ENCODE results near the gene ANKRD27. TPM values are rescaled to one million over a fixed set of nuclear protein-coding genes. Genes with fewer than 3 reads are reported as not detected.
"Not testable (repeated sequence)": the region's sequence is repeated elsewhere in the genome, so short reads cannot be mapped to it uniquely, and the experiment has no call there.

The ANKRD27 gene
- total and polyA plus RNA-seq, 2 donors (not counting 1 experiment from before 2014, with no cell fraction given) = 12.9 to 43.8 TPM

GRCh38 chr19:32658075-32658474, 16.9 kb downstream of the ANKRD27 start:
- no peak for TF ChIP-seq EZH2 (IDR thresholded peaks at IDR 0.05; ENCODE audit: borderline replicate concordance, insufficient read depth, low read depth, low read length, poor library complexity, severe bottlenecking)
- no peak for TF ChIP-seq CTCF (IDR thresholded peaks at IDR 0.05)
- DNase-seq (no peak), ATAC-seq (ENCODE audit: low read depth) (no peak)
- ChIA-PET POLR2A (no interaction called here), CTCF (no interaction called here)
- intact Hi-C loops (cut with micrococcal nuclease) = no loop called here
- Histone ChIP-seq H3K4me1 (ENCODE audit: control insufficient read depth in 2 of 2, insufficient read depth in 2 of 2, low read length in 2 of 2) (peaks cover 0 to 10% of the 10 kb centered on the region in 2 donors), H4K20me1 (ENCODE audit: control insufficient read depth, insufficient read depth, low read length, poor library complexity, severe bottlenecking) (peaks cover 17% of the 10 kb centered on the region), H2AFZ (ENCODE audit: insufficient read depth, low read depth, low read length, poor library complexity, severe bottlenecking) (no peak overlapping the region), H3K27ac (ENCODE audit: low read length in 2 of 2) (no peak overlapping the region), H3K9me3 (ENCODE audit: control extremely low read depth in 1 of 3, control insufficient read depth in 2 of 3, insufficient read depth in 1 of 3, low read length in 2 of 3) (no peaks in the 10 kb centered on the region), H3K79me2 (ENCODE audit: control insufficient read depth, insufficient read depth, low read length) (peaks cover 22% of the 10 kb centered on the region), H3K36me3 (replicated peaks in 1 of 2; ENCODE audit: control extremely low read depth in 1 of 2, control insufficient read depth in 1 of 2, extremely low read depth in 1 of 2, insufficient read depth in 2 of 2, low read length in 1 of 2) (peaks cover 0 to 26% of the 10 kb centered on the region in 2 experiments), H3K4me3 (ENCODE audit: control extremely low read depth in 1 of 5, extremely low read depth in 1 of 5, insufficient read depth in 1 of 5, low read depth in 2 of 5, low read length in 4 of 5) (no peak overlapping the region), H3K4me2 (replicated peaks; ENCODE audit: low read depth, low read length, poor library complexity, severe bottlenecking) (no peak overlapping the region), H3K9ac (ENCODE audit: low read length) (no peak overlapping the region), H3K27me3 (replicated peaks in 1 of 4; ENCODE audit: control extremely low read depth in 1 of 4, control insufficient read depth in 3 of 4, insufficient read depth in 4 of 4, low read length in 3 of 4) (no peaks in the 10 kb centered on the region)
- WGBS (ENCODE audit: insufficient coverage) = 96% methylated on average over 8 of the region's 10 CpGs
- H3K27ac Mint-ChIP-seq = no peak overlapping the region
- no peak overlapping the region for H3K4me3 Mint-ChIP-seq
- H3K4me1 Mint-ChIP-seq = peaks cover 6% of the 10 kb centered on the region
- no peaks in the 10 kb centered on the region for H3K27me3 Mint-ChIP-seq
- H3K9me3 Mint-ChIP-seq (ENCODE audit: insufficient read depth) = no peaks in the 10 kb centered on the region

- H3K27ac ChIP-seq (ENCODE audit: low read length in 2 of 2); H3K27me3 ChIP-seq (replicated peaks in 1 of 4; ENCODE audit: control extremely low read depth in 1 of 4, control insufficient read depth in 3 of 4, insufficient read depth in 4 of 4, low read length in 3 of 4); H3K4me1 Mint-ChIP-seq; H3K9ac ChIP-seq (ENCODE audit: low read length); H3K4me3 Mint-ChIP-seq; intact Hi-C loops (cut with micrococcal nuclease); H3K4me2 ChIP-seq (replicated peaks; ENCODE audit: low read depth, low read length, poor library complexity, severe bottlenecking); DNase-seq; H4K20me1 ChIP-seq (ENCODE audit: control insufficient read depth, insufficient read depth, low read length, poor library complexity, severe bottlenecking); H3K4me3 ChIP-seq (ENCODE audit: control extremely low read depth in 1 of 5, extremely low read depth in 1 of 5, insufficient read depth in 1 of 5, low read depth in 2 of 5, low read length in 4 of 5); H3K27me3 Mint-ChIP-seq; H2AFZ ChIP-seq (ENCODE audit: insufficient read depth, low read depth, low read length, poor library complexity, severe bottlenecking); ATAC-seq (ENCODE audit: low read depth); H3K27ac Mint-ChIP-seq; H3K4me1 ChIP-seq (ENCODE audit: control insufficient read depth in 2 of 2, insufficient read depth in 2 of 2, low read length in 2 of 2); H3K9me3 ChIP-seq (ENCODE audit: control extremely low read depth in 1 of 3, control insufficient read depth in 2 of 3, insufficient read depth in 1 of 3, low read length in 2 of 3); H3K9me3 Mint-ChIP-seq (ENCODE audit: insufficient read depth): not testable (repeated sequence)
- Histone ChIP-seq H3K36me3 (replicated peaks in 1 of 2; ENCODE audit: control extremely low read depth in 1 of 2, control insufficient read depth in 1 of 2, extremely low read depth in 1 of 2, insufficient read depth in 2 of 2, low read length in 1 of 2) (peaks cover 0 to 34% of the 10 kb centered on the region in 2 experiments), H3K79me2 (ENCODE audit: control insufficient read depth, insufficient read depth, low read length) (peaks cover 15% of the 10 kb centered on the region)
- WGBS (ENCODE audit: insufficient coverage) = 100% methylated on average over 7 of the region's 8 CpGs
- POLR2A ChIA-PET = interaction anchor here (0.6 kb wide), 1 partner anchor 8 kb away, joined by 5 read pairs; no protein-coding TSS in a partner anchor
- CTCF ChIA-PET = interaction anchor here (0.7 kb wide), 1 partner anchor 69 kb away, joined by 4 read pairs; no protein-coding TSS in a partner anchor
These were observed 18.6 kb downstream of the ANKRD27 start for GRCh38 chr19:32656379-32656778.
